ENCODE measurements around the gene HRAS. TPM values are rescaled to one million over a fixed set of nuclear protein-coding genes. Genes with fewer than 3 reads are reported as not detected.

HRAS gene
- total and polyA plus RNA-seq, 8 donors = 10.4 to 130 (median 21.7) TPM

DNA sequence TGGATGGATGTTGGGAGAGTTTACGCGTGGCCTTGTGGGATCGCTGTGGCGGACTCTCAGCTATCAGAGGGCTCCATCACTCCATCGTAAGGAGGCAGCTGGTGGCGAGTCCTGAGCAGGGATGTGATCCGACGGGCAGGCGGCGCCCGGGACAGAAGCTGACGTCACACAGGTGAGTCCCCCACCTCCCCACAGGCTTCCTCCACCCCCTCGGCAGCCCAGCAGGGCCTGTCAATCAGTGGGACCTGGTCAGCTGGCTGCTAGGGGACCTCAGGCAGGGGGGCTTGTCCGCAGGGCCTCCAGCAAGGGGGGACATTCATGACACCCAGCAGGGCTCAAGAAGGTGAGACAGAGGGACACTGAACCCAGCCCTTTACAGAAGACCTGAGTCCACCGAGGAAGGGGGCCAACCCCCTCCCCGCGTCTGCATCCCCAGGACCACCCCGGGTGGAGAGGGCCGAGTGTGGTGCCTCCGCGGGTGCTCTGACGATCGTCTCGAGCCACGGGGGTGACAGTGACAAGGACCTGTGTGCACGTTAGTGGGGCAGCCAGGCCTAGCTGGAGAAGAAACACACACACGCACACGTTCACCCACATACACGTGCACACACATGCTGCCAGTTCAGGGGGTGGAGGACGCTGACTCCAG is 7.1 kb downstream of the HRAS start:
- intact Hi-C loops (cut with DNase I) = no loop called here
- no peak for ATAC-seq
- Histone ChIP-seq H3K36me3 (peaks cover 0 to 12% (median 8%) of the 10 kb centered on the region in 3 donors), H3K9me3 (no peaks in the 10 kb centered on the region), H3K4me3 (no peak overlapping the region), H3K27me3 (no peaks in the 10 kb centered on the region), H3K27ac (no peak overlapping the region), H3K4me1 (no peaks in the 10 kb centered on the region)
- no peak for FAIRE-seq
- TF ChIP-seq, protein P1, sequence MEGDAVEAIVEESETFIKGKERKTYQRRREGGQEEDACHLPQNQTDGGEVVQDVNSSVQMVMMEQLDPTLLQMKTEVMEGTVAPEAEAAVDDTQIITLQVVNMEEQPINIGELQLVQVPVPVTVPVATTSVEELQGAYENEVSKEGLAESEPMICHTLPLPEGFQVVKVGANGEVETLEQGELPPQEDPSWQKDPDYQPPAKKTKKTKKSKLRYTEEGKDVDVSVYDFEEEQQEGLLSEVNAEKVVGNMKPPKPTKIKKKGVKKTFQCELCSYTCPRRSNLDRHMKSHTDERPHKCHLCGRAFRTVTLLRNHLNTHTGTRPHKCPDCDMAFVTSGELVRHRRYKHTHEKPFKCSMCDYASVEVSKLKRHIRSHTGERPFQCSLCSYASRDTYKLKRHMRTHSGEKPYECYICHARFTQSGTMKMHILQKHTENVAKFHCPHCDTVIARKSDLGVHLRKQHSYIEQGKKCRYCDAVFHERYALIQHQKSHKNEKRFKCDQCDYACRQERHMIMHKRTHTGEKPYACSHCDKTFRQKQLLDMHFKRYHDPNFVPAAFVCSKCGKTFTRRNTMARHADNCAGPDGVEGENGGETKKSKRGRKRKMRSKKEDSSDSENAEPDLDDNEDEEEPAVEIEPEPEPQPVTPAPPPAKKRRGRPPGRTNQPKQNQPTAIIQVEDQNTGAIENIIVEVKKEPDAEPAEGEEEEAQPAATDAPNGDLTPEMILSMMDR (IDR thresholded peaks at IDR 0.05) = no peak
- 73 to 84% methylated on average over 30 of the region's 30 CpGs for WGBS, 2 donors
- DNase-seq = peak in 2 of 6 donors; percentile 25 to 64

DNA sequence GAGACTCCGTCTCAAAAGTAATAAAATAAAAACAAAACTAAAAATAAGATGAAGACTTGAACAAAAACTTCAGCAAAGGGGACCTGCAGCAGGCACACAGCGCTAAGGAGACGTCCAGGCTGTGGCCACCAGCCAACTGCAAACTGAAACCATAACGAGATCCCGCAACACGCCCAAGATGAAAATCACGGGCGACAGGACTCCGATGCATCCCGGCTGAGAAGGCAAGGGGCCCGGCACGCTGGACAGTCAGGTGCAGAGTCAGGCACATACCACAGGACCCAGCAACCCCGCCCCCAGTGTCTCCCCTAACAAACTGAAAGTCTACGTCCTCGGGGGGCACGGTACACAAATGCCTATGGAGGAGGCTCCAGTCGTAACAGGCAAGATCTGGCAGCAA is 9.2 kb downstream of the HRAS start:
- Histone ChIP-seq H3K36me3 (no peaks in the 10 kb centered on the region), H3K4me1 (no peaks in the 10 kb centered on the region), H3K9me3 (no peaks in the 10 kb centered on the region), H3K4me3 (no peak overlapping the region), H3K27ac (no peak overlapping the region), H3K27me3 (no peaks in the 10 kb centered on the region)
- intact Hi-C loops (cut with DNase I) = no loop called here
- TF ChIP-seq, protein P1 (IDR thresholded peaks at IDR 0.05) = no peak
- WGBS, 2 donors = 73 to 85% methylated on average over 17 of the region's 17 CpGs
- DNase-seq (peak in 1 of 6 donors; percentile 23), FAIRE-seq (no peak), ATAC-seq (no peak)

DNA sequence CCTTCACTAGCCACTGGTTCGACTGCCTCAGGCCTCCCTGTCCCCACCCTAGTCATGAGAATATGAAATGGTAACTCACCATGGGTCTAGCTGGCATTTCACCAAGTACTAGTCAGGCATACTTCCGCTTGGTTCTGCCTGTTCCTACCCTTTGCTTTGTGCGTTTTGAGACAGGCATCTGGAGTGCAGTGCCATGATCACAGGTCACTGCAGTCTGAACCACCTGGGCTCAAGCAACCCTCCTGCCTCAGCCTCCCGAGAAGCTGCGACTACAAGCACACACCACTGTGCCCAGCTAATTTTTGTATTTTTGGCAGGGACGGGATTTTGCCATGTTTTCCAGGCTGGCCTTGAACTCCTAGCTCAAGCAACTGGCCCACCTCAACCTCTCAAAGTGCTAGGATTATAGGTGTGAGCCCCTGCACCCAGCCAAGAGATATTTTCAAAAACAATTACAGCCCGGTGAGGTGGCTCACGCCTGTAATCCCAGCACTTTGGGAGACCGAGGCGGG is 14.1 kb downstream of the HRAS start:
- FAIRE-seq (no peak), ATAC-seq (no peak), DNase-seq (no peak)
- no peak overlapping the region for H3K4me3 ChIP-seq
- 79 to 83% methylated on average over 10 of the region's 10 CpGs for WGBS, 2 donors
- TF ChIP-seq, protein P1 (IDR thresholded peaks at IDR 0.05) = no peak
- no peaks in the 10 kb centered on the region for H3K9me3 ChIP-seq
- H3K36me3 ChIP-seq = no peaks in the 10 kb centered on the region
- intact Hi-C loops (cut with DNase I) = no loop called here
- H3K4me1 ChIP-seq = peaks cover 0 to 4% (median 0%) of the 10 kb centered on the region in 3 donors
- H3K27me3 ChIP-seq = no peaks in the 10 kb centered on the region
- no peak overlapping the region for H3K27ac ChIP-seq

DNA sequence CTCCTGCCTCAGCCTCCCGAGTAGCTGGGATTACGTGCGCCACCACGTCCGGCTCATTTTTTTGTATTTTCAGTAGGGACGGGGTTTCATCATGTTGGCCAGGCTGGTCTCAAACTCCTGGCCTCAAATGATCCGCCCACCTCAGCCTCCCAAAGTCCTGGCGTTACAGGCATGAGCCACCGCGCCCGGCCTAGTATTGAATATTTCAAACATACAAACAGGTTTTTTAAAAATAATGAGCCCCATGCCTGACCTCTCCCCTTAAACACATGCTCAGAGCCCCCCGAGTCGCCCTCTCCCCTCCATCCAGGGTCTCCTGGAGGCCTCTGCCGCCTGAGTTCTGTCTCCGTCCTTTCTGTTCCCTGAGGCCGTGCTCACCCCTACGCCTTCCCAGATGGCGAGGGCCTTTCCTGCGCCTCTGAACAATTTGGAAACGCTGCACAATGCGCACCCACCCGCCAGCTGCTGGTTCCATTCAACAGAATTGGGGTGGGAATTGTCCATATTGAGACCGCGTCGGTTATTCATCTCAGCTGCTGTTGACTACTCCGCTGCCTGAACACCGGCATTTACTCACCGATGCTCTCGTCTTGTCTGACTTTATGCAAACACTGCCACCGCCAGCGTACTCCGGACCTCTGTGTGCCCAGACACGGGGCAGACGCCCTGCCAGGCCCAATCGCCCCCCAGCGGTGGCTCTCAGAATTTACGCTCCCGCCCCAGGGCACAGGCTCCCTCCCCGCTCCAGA is 14.8 kb downstream of the HRAS start:
- TF ChIP-seq, protein P1 (IDR thresholded peaks at IDR 0.05) = no peak
- Histone ChIP-seq H3K27me3 (no peaks in the 10 kb centered on the region), H3K9me3 (no peaks in the 10 kb centered on the region), H3K4me3 (no peak overlapping the region), H3K4me1 (peaks cover 0 to 4% (median 0%) of the 10 kb centered on the region in 3 donors), H3K27ac (no peak overlapping the region), H3K36me3 (no peaks in the 10 kb centered on the region)
- 92 to 93% methylated on average over 39 of the region's 39 CpGs for WGBS, 2 donors
- intact Hi-C loops (cut with DNase I) = no loop called here
- ATAC-seq = no peak
- peak in 1 of 6 donors; percentile 64 for DNase-seq
- FAIRE-seq = no peak

Measured in pancreas (tissue), 10 donors.